HepG2 (cell line): ENCODE data around the gene SLC38A2. TPM values are rescaled to one million over a fixed set of nuclear protein-coding genes. Genes with fewer than 3 reads are reported as not detected.
A peak's percentile ranks its signal among the peaks of the same experiment; 100 is the strongest.

ENCODE experiments used
- AGO1 ChIP-seq: fragments of 200-400 bp; formaldehyde crosslinking; IDR thresholded peaks from 2 replicates; pipeline ENCODE4 v1.6.1; 2017; ENCODE audit warnings: mild to moderate bottlenecking, low read depth, low read length, moderate library complexity; ENCODE audit not compliant: poor library complexity, severe bottlenecking
- DDIT3 ChIP-seq: sonication (generic); formaldehyde crosslinking; IDR thresholded peaks from 2 replicates; pipeline ENCODE4 v1.4.0; 2020; ENCODE audit warnings: mild to moderate bottlenecking, missing genetic modification reagents
- HOXA3 ChIP-seq: sonication (generic); formaldehyde crosslinking; IDR thresholded peaks from 2 replicates; pipeline ENCODE4 v1.5.0; 2020; ENCODE audit warnings: missing genetic modification reagents
- IKZF5 ChIP-seq: IDR thresholded peaks from 2 replicates; pipeline ENCODE4 v1.6.1; 2018; ENCODE audit warnings: missing genetic modification reagents, mild to moderate bottlenecking, missing compliant biosample characterization
- ISL2 ChIP-seq: sonication (generic); formaldehyde crosslinking; IDR thresholded peaks from 2 replicates; pipeline ENCODE4 v1.5.0; 2020; ENCODE audit warnings: missing genetic modification reagents
- KLF15 ChIP-seq: sonication (generic); formaldehyde crosslinking; IDR thresholded peaks from 2 replicates; pipeline ENCODE4 v1.8.1; 2023; ENCODE audit warnings: borderline replicate concordance, mild to moderate bottlenecking, inconsistent platforms, missing genetic modification reagents, mixed read lengths
- MXD3 ChIP-seq: IDR thresholded peaks from 2 replicates; pipeline ENCODE4 v1.6.1; 2016; ENCODE audit warnings: mild to moderate bottlenecking, missing biosample characterization, missing genetic modification reagents
- NBN ChIP-seq: fragments of 450-650 bp; conservative IDR thresholded peaks from 2 replicates; pipeline ENCODE4 v1.6.1; 2017
- PCBP1 ChIP-seq: fragments of 200-400 bp; formaldehyde crosslinking; IDR thresholded peaks from 2 replicates; pipeline ENCODE4 v1.6.1; 2017; ENCODE audit warnings: mild to moderate bottlenecking, low read depth, low read length, borderline replicate concordance
- RFX3 ChIP-seq: IDR thresholded peaks from 2 replicates; pipeline ENCODE4 v1.6.1; 2016; ENCODE audit warnings: missing biosample characterization, missing genetic modification reagents
- SOX6 ChIP-seq, 2 experiments: fragments of 450-650 bp in 1 of 2; sonication (generic) in 1 of 2; formaldehyde crosslinking in 1 of 2; IDR thresholded peaks; 2 replicates each; pipeline versions ENCODE4 v1.4.0 to v1.6.1; 2017 to 2020; ENCODE audit warnings: antibody characterized with exemption in 1 of 2, mild to moderate bottlenecking in 1 of 2, missing genetic modification reagents in 1 of 2
- SP140L ChIP-seq: sonication (generic); formaldehyde crosslinking; IDR thresholded peaks from 2 replicates; pipeline ENCODE4 v1.4.0; 2020; ENCODE audit warnings: missing genetic modification reagents, borderline replicate concordance
- SRSF1 ChIP-seq: fragments of 200-400 bp; formaldehyde crosslinking; optimal IDR thresholded peaks from 2 replicates; pipeline ENCODE3; 2017; ENCODE audit warnings: mild to moderate bottlenecking, low read depth, low read length, moderate library complexity
- STAG1 ChIP-seq: sonication (generic); formaldehyde crosslinking; IDR thresholded peaks from 2 replicates; pipeline ENCODE4 v1.4.0; 2020; ENCODE audit warnings: missing genetic modification reagents
- ZBTB7A ChIP-seq: sonication (generic); formaldehyde crosslinking; IDR thresholded peaks from 2 replicates; pipeline ENCODE4 v1.8.0; 2022; ENCODE audit warnings: mild to moderate bottlenecking, missing genetic modification reagents
- ZFYVE20 ChIP-seq: sonication (generic); formaldehyde crosslinking; IDR thresholded peaks from 2 replicates; pipeline ENCODE4 v1.8.0; 2023; ENCODE audit warnings: low read depth, mild to moderate bottlenecking, moderate library complexity, missing genetic modification reagents, borderline replicate concordance
- ZMYM2 ChIP-seq: sonication (generic); formaldehyde crosslinking; IDR thresholded peaks from 2 replicates; pipeline ENCODE4 v1.8.0; 2022; ENCODE audit warnings: mild to moderate bottlenecking, missing genetic modification reagents
- ZNF292 ChIP-seq: sonication (generic); formaldehyde crosslinking; IDR thresholded peaks from 2 replicates; pipeline ENCODE4 v1.8.1; 2022; ENCODE audit warnings: mild to moderate bottlenecking, low read depth, missing genetic modification reagents, borderline replicate concordance
- ZNF343 ChIP-seq: sonication (generic); formaldehyde crosslinking; IDR thresholded peaks from 2 replicates; pipeline ENCODE4 v1.4.0; 2020; ENCODE audit warnings: mild to moderate bottlenecking, missing genetic modification reagents
- ZNF383 ChIP-seq: sonication (generic); formaldehyde crosslinking; IDR thresholded peaks from 2 replicates; pipeline ENCODE4 v1.4.0; 2020; ENCODE audit warnings: missing genetic modification reagents, mild to moderate bottlenecking, borderline replicate concordance
- ZNF605 ChIP-seq: sonication (generic); formaldehyde crosslinking; IDR thresholded peaks from 2 replicates; pipeline ENCODE4 v1.8.0; 2022; ENCODE audit warnings: mild to moderate bottlenecking, missing genetic modification reagents
- ZNF614 ChIP-seq: IDR thresholded peaks from 2 replicates; pipeline ENCODE4 v1.6.1; 2018; ENCODE audit warnings: missing biosample characterization, missing genetic modification reagents, inconsistent platforms, borderline replicate concordance
- ZNF691 ChIP-seq: sonication (generic); formaldehyde crosslinking; IDR thresholded peaks from 2 replicates; pipeline ENCODE4 v1.4.0; 2020; ENCODE audit warnings: missing genetic modification reagents, low read depth, mild to moderate bottlenecking, borderline replicate concordance
- ZNF746 ChIP-seq: sonication (generic); formaldehyde crosslinking; IDR thresholded peaks from 2 replicates; pipeline ENCODE4 v1.8.0; 2022; ENCODE audit warnings: mild to moderate bottlenecking, missing genetic modification reagents
- ZNF772 ChIP-seq: sonication (generic); formaldehyde crosslinking; IDR thresholded peaks from 2 replicates; pipeline ENCODE4 v1.5.0; 2020; ENCODE audit warnings: mild to moderate bottlenecking, missing genetic modification reagents
- ZNF781 ChIP-seq: sonication (generic); formaldehyde crosslinking; IDR thresholded peaks from 2 replicates; pipeline ENCODE4 v1.5.1; 2020; ENCODE audit warnings: borderline replicate concordance, mild to moderate bottlenecking, missing genetic modification reagents; ENCODE audit errors: not compliant biosample characterization
- ZNF841 ChIP-seq: sonication (generic); formaldehyde crosslinking; IDR thresholded peaks from 2 replicates; pipeline ENCODE4 v1.8.1; 2023; ENCODE audit warnings: missing genetic modification reagents, borderline replicate concordance
- polyA plus RNA-seq, 8 experiments: library from polyadenylated mRNA; depleted of rRNA in 3 of 8; stranded (reverse) in 7 of 8; unstranded in 1 of 8; fragments of >200 nt; fragmentation: Illumina TruSeq in 4 of 8; extraction: Trizol in 4 of 8; gene quantifications; 2 replicates each; pipeline versions ENCODE4 v1.2.1 to v1.2.3, GENCODE V29; 2011 to 2016; ENCODE audit warnings: low read depth in 4 of 8, missing spikeins in 1 of 8, mixed read lengths in 1 of 8; ENCODE audit not compliant: insufficient read depth in 1 of 8
- total RNA-seq, 5 experiments: library from RNA; depleted of rRNA; stranded (reverse); fragments of >200 nt; fragmentation: Illumina TruSeq; extraction: Trizol; gene quantifications; 2 replicates each; pipeline ENCODE4 v1.2.3, GENCODE V29; 2016; ENCODE audit warnings: low read depth in 1 of 5

Gene SLC38A2
- total and polyA plus RNA-seq, 2 of the 13 experiments (the other 11 are each of a cell fraction or from before 2014, with no cell fraction given): 368 to 880 TPM

GRCh38 chr12:46383654-46384450 lies 11.3 kb upstream of the SLC38A2 start (continued):
- peak; percentile 87; the same call in 1 of the 2 replicates for TF ChIP-seq ZBTB7A (CRISPR knock-in tag)
- peak; percentile 58 for TF ChIP-seq ZNF781
- TF ChIP-seq NBN: no peak
- peak; percentile 82; the same call in 1 of the 2 replicates for TF ChIP-seq ZNF772 (CRISPR knock-in tag)
- 0 out of 2 replicates have a peak, but pooled peaks have one; percentile 16 for TF ChIP-seq ZNF383 (CRISPR knock-in tag)
- TF ChIP-seq PCBP1: peak; percentile 99
- 0 out of 2 replicates have a peak, but pooled peaks have one; percentile 50 for TF ChIP-seq KLF15
- peak; percentile 83 for TF ChIP-seq ZNF292
- TF ChIP-seq SRSF1: peak; percentile 87
- TF ChIP-seq SOX6 (IDR thresholded peaks at IDR 0.05): no peak
- peak; percentile 70; the same call in 1 of the 2 replicates for TF ChIP-seq SOX6 (CRISPR knock-in tag; IDR thresholded peaks at IDR 0.05)
- no peak for TF ChIP-seq STAG1 (CRISPR knock-in tag)
- TF ChIP-seq IKZF5 (CRISPR knock-in tag): peak; percentile 45
- TF ChIP-seq ZNF691: peak; percentile 74
- peak; percentile 64; the same call in 1 of the 2 replicates for TF ChIP-seq ZNF746 (CRISPR knock-in tag)
- peak; percentile 68; the same call in 1 of the 2 replicates for TF ChIP-seq ZNF343 (CRISPR knock-in tag)
- TF ChIP-seq MXD3: peak; percentile 79
- peak; percentile 69; the same call in 1 of the 2 replicates for TF ChIP-seq ZNF605 (CRISPR knock-in tag)
- TF ChIP-seq AGO1: peak; percentile 27
- TF ChIP-seq DDIT3 (CRISPR knock-in tag): peak; percentile 58; the same call in 1 of the 2 replicates
- TF ChIP-seq HOXA3 (CRISPR knock-in tag): peak; percentile 32; the same call in 1 of the 2 replicates
- no peak for TF ChIP-seq ZFYVE20
- 0 out of 2 replicates have a peak, but pooled peaks have one; percentile 14 for TF ChIP-seq ZNF614 (CRISPR knock-in tag)
- no peak for TF ChIP-seq ZMYM2 (CRISPR knock-in tag)
- TF ChIP-seq ZNF841 (CRISPR knock-in tag): 0 out of 2 replicates have a peak, but pooled peaks have one; percentile 6
- TF ChIP-seq ISL2 (CRISPR knock-in tag): 0 out of 2 replicates have a peak, but pooled peaks have one; percentile 8
- TF ChIP-seq SP140L (CRISPR knock-in tag): no peak
- no peak for TF ChIP-seq RFX3 (CRISPR knock-in tag)
